NCI-H510A (cell line): Measurements from ENCODE around the gene XKR3.
"Not testable (repeated sequence)": the region's sequence is repeated elsewhere in the genome, so short reads cannot be mapped to it uniquely, and the experiment has no call there.

Experiments used
- DNase-seq: peaks from one replicate; lab custom pipeline; 2025; lab: John Stamatoyannopoulos, UW

XKR3 gene

DNA sequence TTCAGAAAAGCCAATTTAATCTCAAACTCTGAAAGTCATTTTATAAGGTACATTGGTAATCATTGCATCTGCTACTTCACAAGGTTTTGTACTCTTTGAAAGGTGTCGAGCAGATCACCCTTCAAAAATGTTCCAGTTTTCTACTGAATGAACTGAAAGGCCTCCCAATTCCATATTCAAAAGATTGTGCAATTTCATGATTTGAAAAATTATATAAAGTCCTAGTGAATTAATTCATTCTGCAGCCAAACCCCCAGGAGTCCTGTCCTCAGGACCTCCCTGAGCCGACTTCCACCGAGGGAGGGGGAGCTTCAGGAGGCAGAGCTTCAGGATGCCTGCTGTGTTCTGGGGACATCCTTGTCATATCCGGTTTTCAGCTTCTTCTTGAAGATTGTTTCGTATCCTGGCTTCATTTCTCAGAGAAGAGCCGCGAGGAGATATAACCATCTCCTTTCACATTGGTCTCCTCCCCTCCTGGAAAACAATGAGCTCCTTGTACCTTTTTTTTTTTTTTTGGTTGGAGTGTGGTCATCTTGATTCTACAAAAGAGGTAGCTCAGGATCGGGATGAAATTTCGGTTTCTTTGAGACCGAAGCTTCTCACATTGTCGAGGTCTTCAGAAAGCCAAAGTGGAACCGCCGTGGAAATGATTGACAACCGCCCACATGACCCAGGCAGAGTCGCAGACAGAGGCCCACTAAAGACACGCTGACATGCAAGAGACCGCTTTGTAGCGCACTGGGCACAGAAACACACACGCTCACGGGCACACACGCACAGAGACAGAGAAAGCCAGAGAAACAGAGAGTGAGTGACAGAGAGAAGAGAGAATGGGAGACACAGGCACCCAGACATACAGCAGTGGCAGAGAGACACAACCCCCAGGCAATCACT, 77.7 kb downstream of the XKR3 start:
- not testable (repeated sequence) for DNase-seq

DNA sequence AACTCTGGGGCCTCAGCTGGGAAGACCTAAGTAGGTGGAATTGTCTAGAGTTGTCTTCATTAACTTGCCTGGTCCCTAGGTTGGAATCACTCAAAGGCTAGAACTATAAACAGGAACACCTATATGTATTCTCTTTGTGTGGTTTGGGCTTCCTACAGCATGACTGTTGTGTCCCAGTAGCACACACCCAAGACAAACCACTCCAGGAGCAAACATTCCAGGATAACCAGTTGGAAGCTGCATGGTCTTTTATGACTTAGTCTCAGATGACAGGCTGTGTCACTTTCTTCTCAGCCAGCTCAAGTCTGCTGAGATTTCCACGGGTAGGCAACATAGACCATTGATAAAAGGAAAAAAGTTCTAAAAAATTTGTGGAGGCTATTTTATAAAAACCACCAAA, 90.9 kb downstream of the XKR3 start:
- not testable (repeated sequence) for DNase-seq
